ENCODE results near the gene TBCD. TPM values are rescaled to one million over a fixed set of nuclear protein-coding genes. Genes with fewer than 3 reads are reported as not detected.
A peak's percentile ranks its signal among the peaks of the same experiment; 100 is the strongest.

The TBCD gene
- total RNA-seq, 2 donors from 2014 or later: 38.9 to 74.8 TPM

GRCh38 chr17:82929011-82929622 lies 177.3 kb downstream of the TBCD start:
- ATAC-seq: no peak
- no peaks in the 10 kb centered on the region for H3K27me3 ChIP-seq
- no peak overlapping the region for H3K4me3 ChIP-seq
- no peaks in the 10 kb centered on the region for H3K9me3 ChIP-seq
- 94% methylated on average over 34 to 35 of the region's 35 CpGs for WGBS, 2 donors
- H3K27ac ChIP-seq: no peak overlapping the region
- intact Hi-C loops (cut with DNase I): no loop called here
- peaks cover 0 to 24% of the 10 kb centered on the region in 2 donors for H3K36me3 ChIP-seq (replicated peaks in 1 of 2; ENCODE audit: insufficient read depth in 1 of 2, low read depth in 2 of 2)
- peak in 2 of 4 donors; percentile 3 to 6 for DNase-seq
- H3K4me1 ChIP-seq: no peaks in the 10 kb centered on the region
- TF ChIP-seq POLR2A (IDR thresholded peaks at IDR 0.05) (no peak), CTCF (IDR thresholded peaks at IDR 0.05) (no peak)

GRCh38 chr17:82929676-82930042 lies 177.8 kb downstream of the TBCD start:
- H3K4me1 ChIP-seq: no peaks in the 10 kb centered on the region
- H3K27ac ChIP-seq: no peak overlapping the region
- 96 to 98% methylated on average over 6 to 9 of the region's 9 CpGs for WGBS, 2 donors
- DNase-seq (peak in 2 of 4 donors; percentile 2 to 4), ATAC-seq (no peak)
- intact Hi-C loops (cut with DNase I): no loop called here
- TF ChIP-seq CTCF (IDR thresholded peaks at IDR 0.05) (no peak), POLR2A (IDR thresholded peaks at IDR 0.05) (no peak)
- H3K4me3 ChIP-seq: no peak overlapping the region
- H3K36me3 ChIP-seq (replicated peaks in 1 of 2; ENCODE audit: insufficient read depth in 1 of 2, low read depth in 2 of 2): peaks cover 0 to 24% of the 10 kb centered on the region in 2 donors
- no peaks in the 10 kb centered on the region for H3K9me3 ChIP-seq
- no peaks in the 10 kb centered on the region for H3K27me3 ChIP-seq

- Histone ChIP-seq H3K36me3 (replicated peaks in 1 of 2; ENCODE audit: insufficient read depth in 1 of 2, low read depth in 2 of 2) (peaks cover 0 to 24% of the 10 kb centered on the region in 2 donors), H3K9me3 (no peaks in the 10 kb centered on the region), H3K27ac (no peak overlapping the region), H3K27me3 (no peaks in the 10 kb centered on the region), H3K4me1 (no peaks in the 10 kb centered on the region), H3K4me3 (no peak overlapping the region)
- TF ChIP-seq POLR2A (IDR thresholded peaks at IDR 0.05) (no peak), CTCF (IDR thresholded peaks at IDR 0.05) (no peak)
- WGBS, 2 donors: 95% methylated on average over 22 to 56 of the region's 56 CpGs
- intact Hi-C loops (cut with DNase I): no loop called here
- no peak for ATAC-seq
- peak in 3 of 4 donors; percentile 4 to 7 (median 6) for DNase-seq
These were observed 178.4 kb downstream of the TBCD start for GRCh38 chr17:82930043-82930923.

GRCh38 chr17:82930924-82931698 lies 179.2 kb downstream of the TBCD start:
- DNase-seq (peak in 2 of 4 donors; percentile 8 to 9), ATAC-seq (no peak)
- no peaks in the 10 kb centered on the region for H3K9me3 ChIP-seq
- no peaks in the 10 kb centered on the region for H3K27me3 ChIP-seq
- H3K36me3 ChIP-seq (replicated peaks in 1 of 2; ENCODE audit: insufficient read depth in 1 of 2, low read depth in 2 of 2): peaks cover 0 to 24% of the 10 kb centered on the region in 2 donors
- intact Hi-C loops (cut with DNase I): no loop called here
- H3K4me1 ChIP-seq: no peaks in the 10 kb centered on the region
- no peak overlapping the region for H3K27ac ChIP-seq
- H3K4me3 ChIP-seq: no peak overlapping the region
- WGBS, 2 donors: 91 to 94% methylated on average over 31 to 39 of the region's 39 CpGs
- no peak for TF ChIP-seq CTCF (IDR thresholded peaks at IDR 0.05)
- no peak for TF ChIP-seq POLR2A (IDR thresholded peaks at IDR 0.05)
